PC-3 (cell line): ENCODE results near the gene HAUS7. TPM values are rescaled to one million over a fixed set of nuclear protein-coding genes. Genes with fewer than 3 reads are reported as not detected.

Experiments used
- ATAC-seq: fragments of 200-7000 bp; cut with Tn5 transposase; 2 replicates; pipeline ENCODE4 v1.9.1; 2020; ENCODE audit warnings: mild to moderate bottlenecking, moderate library complexity
- BruUV-seq: library from RNA; stranded (reverse); fragments of 400-500 nt; replicated peaks from 2 replicates; lab custom pipeline; 2021; lab: Mats Ljungman, UMichigan
- CTCF ChIA-PET: fragments of 300-600 bp; sonication (Branson Sonifier 250); formaldehyde crosslinking; loops from one replicate; lab custom pipeline; 2022; ENCODE audit warnings: antibody characterized with exemption; lab: Charles Lee
- POLR2A ChIA-PET: fragments of 300-600 bp; sonication (Branson Sonifier 250); formaldehyde crosslinking; loops from one replicate; lab custom pipeline; 2022; ENCODE audit warnings: antibody characterized with exemption; ENCODE audit not compliant: unreplicated experiment; lab: Charles Lee
- DNase-seq: peaks from one replicate; pipeline ENCODE4 v3.0.0-alpha.2; 2015
- H2AFZ ChIP-seq: fragments of 300-600 bp; sonication (generic); 2 replicates; pipeline ENCODE4 v1.6.0; 2016; ENCODE audit warnings: antibody characterized with exemption, low read length
- H3F3A ChIP-seq: fragments of 300-600 bp; sonication (generic); one replicate; pipeline ENCODE4 v1.6.0; 2017; ENCODE audit warnings: antibody characterized with exemption, low read length, control low read depth, mild to moderate bottlenecking; ENCODE audit not compliant: unreplicated experiment
- H3K27ac ChIP-seq: fragments of 300-600 bp; sonication (generic); 2 replicates; pipeline ENCODE4 v1.5.1; 2016; ENCODE audit warnings: mild to moderate bottlenecking, low read length
- H3K27me3 ChIP-seq: fragments of 300-600 bp; sonication (generic); 2 replicates; pipeline ENCODE4 v1.6.1; 2016; ENCODE audit warnings: low read length, mixed read lengths
- H3K36me3 ChIP-seq: fragments of 300-600 bp; sonication (generic); 2 replicates; pipeline ENCODE4 v1.6.1; 2016; ENCODE audit warnings: low read depth, mixed run types, low read length, mixed read lengths
- H3K4me1 ChIP-seq: fragments of 300-600 bp; sonication (generic); 2 replicates; pipeline ENCODE4 v1.5.1; 2016; ENCODE audit warnings: low read length; ENCODE audit not compliant: insufficient read depth
- H3K4me2 ChIP-seq: fragments of 300-600 bp; sonication (generic); 2 replicates; pipeline ENCODE4 v1.6.0; 2016; ENCODE audit warnings: low read length
- H3K4me3 ChIP-seq: fragments of 300-600 bp; sonication (generic); 2 replicates; pipeline ENCODE4 v1.5.1; 2016; ENCODE audit warnings: mild to moderate bottlenecking, low read length, mixed read lengths
- H3K79me2 ChIP-seq: fragments of 300-600 bp; sonication (generic); 2 replicates; pipeline ENCODE4 v1.6.1; 2017; ENCODE audit warnings: low read length, mixed read lengths
- H3K9ac ChIP-seq: fragments of 300-600 bp; sonication (generic); 2 replicates; pipeline ENCODE4 v1.6.0; 2016; ENCODE audit warnings: mild to moderate bottlenecking, low read length
- H3K9me2 ChIP-seq: fragments of 300-600 bp; sonication (generic); replicated peaks from 2 replicates; pipeline ENCODE4 v1.6.1; 2016; ENCODE audit warnings: mixed run types, low read length, mixed read lengths
- H3K9me3 ChIP-seq: fragments of 300-600 bp; sonication (generic); 2 replicates; pipeline ENCODE4 v1.6.1; 2016; ENCODE audit warnings: low read length, mixed read lengths
- H4K20me1 ChIP-seq: fragments of 300-600 bp; sonication (generic); 2 replicates; pipeline ENCODE4 v1.6.1; 2016; ENCODE audit warnings: low read length, mixed read lengths
- CTCF ChIP-seq: fragments of 300-600 bp; sonication (generic); conservative IDR thresholded peaks from 2 replicates; pipeline ENCODE4 v1.5.1; 2017; ENCODE audit warnings: antibody characterized with exemption, low read depth, mild to moderate bottlenecking, low read length
- EZH2 ChIP-seq: fragments of 300-600 bp; sonication (generic); IDR thresholded peaks from one replicate; pipeline ENCODE4 v1.6.1; 2017; ENCODE audit warnings: antibody characterized with exemption, mild to moderate bottlenecking, low read length; ENCODE audit not compliant: unreplicated experiment
- EZH2phosphoT487 ChIP-seq: fragments of 300-600 bp; sonication (generic); IDR thresholded peaks from 2 replicates; pipeline ENCODE4 v1.6.1; 2018; ENCODE audit warnings: mild to moderate bottlenecking, antibody characterized with exemption, low read length, borderline replicate concordance
- intact Hi-C: fragments of 100-400 bp; cut with micrococcal nuclease; formaldehyde crosslinking; loops from 2 replicates; pipeline ENCODE4 v1.9.0; 2023
- total RNA-seq: library from RNA; depleted of rRNA; stranded (reverse); fragments of >200 nt; gene quantifications from 2 replicates; pipeline ENCODE4 v1.2.3, GENCODE V29; 2014

HAUS7 gene
- total RNA-seq, 1 experiment from 2014 or later, result 46.0 TPM

GRCh38 chrX:153465691-153466380 lies 4.5 kb downstream of the HAUS7 start:
- Histone ChIP-seq H3K9ac (no peak overlapping the region), H4K20me1 (no peaks in the 10 kb centered on the region), H2AFZ (no peak overlapping the region), H3K4me2 (no peak overlapping the region), H3K27me3 (no peaks in the 10 kb centered on the region), H3K36me3 (no peaks in the 10 kb centered on the region), H3K4me1 (no peaks in the 10 kb centered on the region), H3K27ac (no peak overlapping the region), H3K79me2 (peaks cover 27% of the 10 kb centered on the region), H3K4me3 (no peak overlapping the region), H3K9me3 (no peaks in the 10 kb centered on the region), H3K9me2 (no peaks in the 10 kb centered on the region), H3F3A (no peaks in the 10 kb centered on the region)
- intact Hi-C loops, result no loop called here
- no peak for DNase-seq
- POLR2A ChIA-PET, result no interaction called here
- no TSS peak for BruUV-seq
- TF ChIP-seq EZH2 (no peak), EZH2phosphoT487 (no peak), CTCF (no peak)
- CTCF ChIA-PET, result interaction anchor here (0.6 kb wide), 1 partner anchor 525 kb away, joined by 8 read pairs; no protein-coding TSS in a partner anchor
- no peak for ATAC-seq

GRCh38 chrX:153464116-153464515 lies 6.3 kb downstream of the HAUS7 start:
- Histone ChIP-seq H3K4me3 (no peak overlapping the region), H3K27ac (no peak overlapping the region), H3K36me3 (0 out of 2 replicates have a peak, but pooled peaks cover 4% of the 10 kb centered on the region), H3K27me3 (no peaks in the 10 kb centered on the region), H3K79me2 (peaks cover 17% of the 10 kb centered on the region), H3K4me1 (no peaks in the 10 kb centered on the region), H3F3A (no peaks in the 10 kb centered on the region), H3K9me3 (no peaks in the 10 kb centered on the region), H2AFZ (no peak overlapping the region), H3K9ac (no peak overlapping the region), H3K9me2 (no peaks in the 10 kb centered on the region), H3K4me2 (no peak overlapping the region), H4K20me1 (no peaks in the 10 kb centered on the region)
- intact Hi-C loops, result no loop called here
- ATAC-seq, result no peak
- TF ChIP-seq EZH2 (no peak), EZH2phosphoT487 (no peak), CTCF (no peak)
- BruUV-seq, result no TSS peak
- no peak for DNase-seq
- ChIA-PET POLR2A (no interaction called here), CTCF (no interaction called here)

- BruUV-seq, result no TSS peak
- Histone ChIP-seq H3K4me3 (no peak overlapping the region), H2AFZ (no peak overlapping the region), H3K27ac (no peak overlapping the region), H3K27me3 (no peaks in the 10 kb centered on the region), H4K20me1 (no peaks in the 10 kb centered on the region), H3K79me2 (peaks cover 11% of the 10 kb centered on the region), H3K9me3 (no peaks in the 10 kb centered on the region), H3K9me2 (no peaks in the 10 kb centered on the region), H3F3A (no peaks in the 10 kb centered on the region), H3K4me2 (no peak overlapping the region), H3K4me1 (no peaks in the 10 kb centered on the region), H3K36me3 (0 out of 2 replicates have a peak, but pooled peaks cover 4% of the 10 kb centered on the region), H3K9ac (no peak overlapping the region)
- intact Hi-C loops, result no loop called here
- POLR2A ChIA-PET, result no interaction called here
- DNase-seq (no peak), ATAC-seq (no peak)
- CTCF ChIA-PET, result no interaction called here
- TF ChIP-seq EZH2, result no peak
- no peak for TF ChIP-seq EZH2phosphoT487
- TF ChIP-seq CTCF, result no peak
These were observed 6.8 kb downstream of the HAUS7 start for GRCh38 chrX:153463556-153463955.
